Measurements from ENCODE around the gene OR4B1.
"Not testable (repeated sequence)": the region's sequence is repeated elsewhere in the genome, so short reads cannot be mapped to it uniquely, and the experiment has no call there.

OR4B1 gene, protein sequence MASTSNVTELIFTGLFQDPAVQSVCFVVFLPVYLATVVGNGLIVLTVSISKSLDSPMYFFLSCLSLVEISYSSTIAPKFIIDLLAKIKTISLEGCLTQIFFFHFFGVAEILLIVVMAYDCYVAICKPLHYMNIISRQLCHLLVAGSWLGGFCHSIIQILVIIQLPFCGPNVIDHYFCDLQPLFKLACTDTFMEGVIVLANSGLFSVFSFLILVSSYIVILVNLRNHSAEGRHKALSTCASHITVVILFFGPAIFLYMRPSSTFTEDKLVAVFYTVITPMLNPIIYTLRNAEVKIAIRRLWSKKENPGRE

DNA sequence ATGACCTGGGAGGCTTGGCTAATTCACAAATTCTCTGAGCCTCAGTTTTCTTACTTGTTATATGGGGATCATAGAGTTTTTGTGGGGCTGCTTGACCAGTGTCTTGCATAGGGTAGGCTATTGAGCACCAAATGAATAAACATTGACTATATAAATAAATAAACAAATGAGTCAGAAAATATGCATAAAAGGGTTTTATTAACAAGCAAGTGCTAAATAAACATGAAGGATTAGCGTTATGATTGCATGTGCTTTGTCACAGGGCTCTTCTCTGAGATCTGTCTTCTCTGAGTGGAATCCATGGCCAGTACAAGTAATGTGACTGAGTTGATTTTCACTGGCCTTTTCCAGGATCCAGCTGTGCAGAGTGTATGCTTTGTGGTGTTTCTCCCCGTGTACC is at the start of gene OR4B1:
Gene OR4B1 (plus strand): TSS at position 301 of the 400 bp plus-strand sequence. CDS start 0 bp downstream, at position 301.
- DNase-seq, result no peak

DNA sequence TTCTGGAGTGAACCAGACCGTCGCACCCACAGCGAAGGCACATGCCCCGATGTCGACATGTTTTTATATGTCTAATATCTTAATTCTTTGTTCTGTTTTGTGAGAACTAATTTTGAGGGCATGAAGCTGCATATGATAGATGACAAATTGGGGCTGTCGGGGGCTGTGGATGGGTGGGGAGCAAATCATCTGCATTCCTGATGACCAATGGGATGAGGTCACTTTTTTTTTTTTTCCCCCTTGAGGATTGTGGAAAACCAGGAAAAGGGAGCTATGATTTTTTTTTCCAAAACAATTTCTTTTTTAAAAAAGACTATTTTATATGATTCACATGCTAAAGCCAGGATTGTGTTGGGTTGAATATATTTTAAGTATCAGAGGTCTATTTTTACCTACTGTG is 49.2 kb upstream of the OR4B1 start:
- DNase-seq, result no peak

DNA sequence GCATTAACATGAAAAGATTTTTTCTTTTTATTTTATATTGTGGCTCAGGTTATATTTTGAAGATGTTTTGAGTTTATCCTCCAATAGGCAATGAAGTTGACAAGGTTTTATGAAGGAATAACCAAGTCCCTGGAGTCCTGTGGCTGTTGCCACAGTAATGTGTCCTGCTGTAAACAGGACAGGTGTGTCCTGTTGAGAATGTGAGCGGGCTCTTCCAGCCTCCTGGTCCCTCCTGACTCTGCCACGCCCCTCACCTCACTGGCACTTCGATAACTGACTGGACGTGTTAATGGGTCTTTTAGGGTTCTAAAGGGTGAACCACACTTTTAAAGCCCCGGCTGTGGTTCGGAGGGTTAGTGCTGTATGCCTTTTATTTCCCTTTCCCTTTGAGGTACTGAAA is 47.8 kb upstream of the OR4B1 start:
- DNase-seq, result no peak

DNA sequence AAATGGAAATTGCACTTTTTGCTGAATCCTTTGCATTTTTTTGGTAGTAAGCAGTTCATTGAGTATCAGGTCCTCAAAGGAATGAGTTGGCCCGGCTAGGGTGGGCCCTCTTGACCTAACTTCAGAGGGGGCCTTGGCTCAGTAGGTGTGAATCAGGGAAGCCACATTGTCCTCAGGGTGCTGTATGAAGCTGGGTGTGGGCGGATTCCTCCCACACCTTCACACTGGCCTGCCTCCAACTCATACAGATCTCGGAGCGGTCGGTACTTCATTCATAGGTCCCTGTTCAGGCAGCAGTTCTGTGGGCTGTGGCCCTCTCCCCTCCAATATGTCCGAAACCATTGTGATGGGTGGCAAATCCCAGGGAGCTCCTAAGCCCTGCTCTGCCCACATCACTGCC is 47.4 kb upstream of the OR4B1 start:
- DNase-seq, result no peak

DNA sequence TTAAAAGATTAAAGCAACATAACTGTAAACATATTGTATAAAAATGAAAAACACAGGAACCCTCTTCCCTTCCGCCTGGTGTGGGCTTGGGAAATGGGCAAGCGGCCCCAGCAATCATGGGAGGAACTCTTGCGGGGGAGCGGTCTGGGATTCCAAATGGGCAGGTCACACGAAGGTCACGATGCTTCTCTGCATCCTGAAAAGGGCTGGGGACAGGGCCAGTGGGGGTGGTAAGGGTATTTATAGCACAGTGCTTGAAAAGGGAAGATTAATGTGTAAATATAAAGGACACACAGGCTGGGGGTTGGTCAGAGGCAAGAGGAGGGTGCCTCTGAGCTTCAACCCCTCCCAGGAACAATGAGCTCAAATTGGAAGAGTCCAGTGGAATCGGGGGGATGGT is 46.9 kb upstream of the OR4B1 start:
- DNase-seq, result no peak

DNA sequence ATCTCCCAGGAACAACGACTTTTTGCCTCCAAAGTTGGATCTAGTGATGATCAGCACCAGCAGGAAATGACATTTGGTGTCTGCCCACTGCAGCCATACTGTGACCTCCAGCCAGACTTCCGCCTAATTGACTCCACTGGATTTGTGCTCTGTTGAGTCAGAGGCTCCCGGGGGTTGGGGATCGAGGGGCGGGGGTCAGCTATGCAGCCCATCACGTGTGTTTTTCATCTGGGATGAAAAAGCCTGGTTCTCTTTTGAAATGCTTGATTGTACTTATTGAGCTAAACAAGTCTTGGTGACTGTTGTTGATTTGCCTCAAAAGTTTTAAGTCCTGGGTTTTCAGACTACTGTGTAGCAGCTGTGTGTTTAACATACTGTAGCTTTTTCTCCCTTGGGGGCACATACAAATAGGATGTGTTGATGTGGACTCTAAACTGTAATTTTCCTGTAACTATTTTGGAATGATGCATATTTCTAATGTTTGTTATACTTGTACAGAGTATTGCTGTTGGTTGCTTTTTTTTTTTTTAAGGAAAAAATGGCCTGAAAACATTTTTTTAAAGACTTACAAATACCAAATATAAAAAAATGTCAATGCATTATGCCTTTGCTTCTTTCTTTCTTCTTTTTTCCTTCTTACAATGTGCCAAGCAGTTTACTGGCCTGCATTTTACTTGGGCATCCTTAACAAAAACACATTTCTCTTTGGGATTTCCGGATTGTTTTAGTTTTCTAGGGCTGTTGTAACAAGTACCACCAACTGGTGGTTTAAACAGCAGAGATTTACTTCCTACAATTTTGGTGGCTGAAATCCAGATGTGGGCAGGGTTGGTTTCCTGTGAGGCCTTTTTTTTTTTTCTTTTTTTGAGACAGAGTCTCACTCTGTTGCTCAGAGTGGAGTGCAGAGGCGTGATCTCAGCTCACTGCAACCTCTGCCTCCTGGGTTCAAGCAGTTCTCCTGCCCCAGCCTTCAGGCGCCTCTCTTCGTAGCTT is 46.1 kb upstream of the OR4B1 start:
- no peak for DNase-seq

DNA sequence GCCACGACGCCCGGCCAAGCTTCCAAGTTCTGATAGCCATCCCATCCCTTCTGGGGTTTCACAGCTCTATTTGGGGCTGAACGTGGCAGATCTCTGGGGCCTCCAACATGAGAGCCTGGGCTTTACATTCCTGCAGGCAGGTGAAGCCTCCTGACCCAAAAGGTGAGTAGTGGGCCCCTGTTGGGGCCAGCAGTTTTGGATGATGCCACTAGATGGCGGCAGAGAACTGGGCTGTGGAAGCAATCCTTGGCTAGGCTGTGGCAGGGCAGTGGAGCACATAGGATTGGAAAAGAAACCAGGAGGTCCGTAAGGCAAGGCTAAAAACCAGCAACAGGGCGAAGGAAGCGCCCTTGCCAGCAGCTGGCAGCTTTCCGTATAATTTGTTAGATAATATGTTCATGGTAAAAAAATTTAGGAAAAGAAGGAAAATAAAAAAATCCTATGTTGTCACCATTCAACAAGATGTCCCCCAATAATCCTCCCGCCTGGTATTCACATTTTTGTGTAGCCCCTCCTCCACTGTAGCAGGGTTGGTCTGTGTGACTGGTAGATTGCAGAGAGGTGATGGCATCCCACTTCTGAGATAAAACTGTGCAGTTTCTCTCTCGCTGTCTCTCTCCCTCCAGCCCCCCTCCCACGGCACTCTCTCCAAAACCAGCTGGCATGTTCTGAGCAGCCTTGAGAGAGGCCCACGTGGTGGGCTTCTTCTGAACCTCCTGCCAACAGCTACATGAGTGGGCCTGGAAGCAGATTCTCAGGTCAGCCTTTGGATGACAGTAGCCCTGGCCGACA is 43.6 kb upstream of the OR4B1 start:
- DNase-seq, result peak; percentile 66

DNA sequence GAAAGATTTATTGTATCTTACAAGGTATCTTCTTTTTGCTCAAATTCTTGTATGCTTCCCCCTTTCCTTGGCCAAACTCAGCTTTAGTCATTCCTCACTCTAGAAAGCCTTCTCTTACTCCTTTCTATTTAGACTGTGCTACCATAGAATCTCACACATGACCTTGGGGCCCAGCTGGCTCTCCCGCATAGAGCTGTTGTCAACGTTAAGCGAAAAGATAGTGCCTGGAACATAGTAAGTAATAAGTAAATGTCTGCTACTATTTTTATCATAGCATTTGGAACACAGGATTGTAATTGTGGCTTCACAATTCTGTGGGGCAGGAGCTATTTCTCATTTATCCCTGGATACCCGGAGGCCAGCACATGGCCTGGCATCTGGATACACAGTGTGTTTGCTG is 38.9 kb upstream of the OR4B1 start:
- no peak for DNase-seq

DNA sequence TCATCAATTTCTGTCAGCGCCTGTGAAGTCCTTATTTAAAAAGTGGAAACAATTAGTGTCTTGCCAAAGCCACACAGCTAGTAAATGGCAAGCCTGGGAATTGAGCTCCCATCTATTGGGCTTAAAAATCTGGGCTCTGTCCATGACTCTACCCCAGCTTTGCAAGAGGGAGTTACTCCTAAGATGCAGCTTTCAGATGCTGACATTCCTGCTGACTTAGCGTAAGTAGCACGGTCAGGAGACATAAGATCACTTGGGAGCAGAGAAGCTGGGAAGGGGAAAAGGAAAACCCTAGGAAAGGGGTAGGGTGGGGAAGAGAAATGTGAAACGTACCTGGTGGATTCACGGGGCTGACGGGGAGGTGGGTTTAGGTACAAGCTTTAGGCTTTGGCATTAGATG is 36.0 kb upstream of the OR4B1 start:
- no peak for DNase-seq

DNA sequence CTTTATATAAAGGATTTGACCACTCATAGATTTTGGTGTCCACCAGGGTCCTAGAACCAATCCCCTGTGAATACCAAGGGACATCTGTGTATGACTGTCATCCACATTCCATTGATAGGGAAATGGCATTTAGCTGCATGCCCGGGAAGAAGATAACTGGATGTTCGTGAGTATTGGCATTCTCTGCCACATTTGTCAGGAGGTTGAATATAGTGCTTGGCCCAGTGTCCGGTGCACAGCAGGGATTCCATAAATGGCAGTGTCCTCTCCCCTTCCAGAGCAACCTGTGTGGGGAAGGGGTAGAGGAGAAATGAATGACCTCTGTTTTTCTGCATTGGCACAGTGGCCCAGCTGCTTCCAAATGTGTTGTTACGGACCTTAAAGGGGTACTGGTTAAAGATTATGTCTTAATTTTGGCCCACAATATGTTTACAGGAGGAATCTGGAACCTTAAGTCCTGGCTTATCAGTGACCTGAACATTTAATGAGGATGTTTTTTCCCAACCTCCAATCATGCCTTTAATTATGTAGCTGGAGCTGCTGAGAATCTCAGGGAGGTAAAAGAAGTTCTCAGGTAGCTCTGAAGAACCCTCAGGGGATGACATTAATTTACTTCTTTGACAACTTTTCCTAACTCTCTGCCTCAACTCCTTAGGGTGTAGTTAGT is 33.6 kb upstream of the OR4B1 start:
- DNase-seq, result no peak

DNA sequence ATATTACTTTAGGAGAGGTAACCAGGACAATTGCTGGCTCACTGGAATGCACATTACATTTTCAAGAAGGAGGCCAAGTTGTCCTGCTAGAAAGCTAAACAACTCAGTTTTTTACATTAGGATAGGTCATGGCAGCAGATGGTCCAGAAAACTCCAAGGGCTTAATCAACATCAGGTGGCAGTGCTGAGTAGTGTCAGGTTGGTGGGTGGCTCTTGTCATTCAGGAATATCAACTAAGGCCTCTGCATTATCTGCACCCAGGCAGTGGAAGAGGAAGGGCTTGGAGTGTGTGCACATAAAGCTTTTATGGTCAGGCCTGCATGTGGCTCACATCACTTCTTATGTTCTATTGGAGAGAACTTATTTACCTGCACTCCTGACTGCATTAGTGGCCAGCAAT is 32.2 kb upstream of the OR4B1 start:
- no peak for DNase-seq

DNA sequence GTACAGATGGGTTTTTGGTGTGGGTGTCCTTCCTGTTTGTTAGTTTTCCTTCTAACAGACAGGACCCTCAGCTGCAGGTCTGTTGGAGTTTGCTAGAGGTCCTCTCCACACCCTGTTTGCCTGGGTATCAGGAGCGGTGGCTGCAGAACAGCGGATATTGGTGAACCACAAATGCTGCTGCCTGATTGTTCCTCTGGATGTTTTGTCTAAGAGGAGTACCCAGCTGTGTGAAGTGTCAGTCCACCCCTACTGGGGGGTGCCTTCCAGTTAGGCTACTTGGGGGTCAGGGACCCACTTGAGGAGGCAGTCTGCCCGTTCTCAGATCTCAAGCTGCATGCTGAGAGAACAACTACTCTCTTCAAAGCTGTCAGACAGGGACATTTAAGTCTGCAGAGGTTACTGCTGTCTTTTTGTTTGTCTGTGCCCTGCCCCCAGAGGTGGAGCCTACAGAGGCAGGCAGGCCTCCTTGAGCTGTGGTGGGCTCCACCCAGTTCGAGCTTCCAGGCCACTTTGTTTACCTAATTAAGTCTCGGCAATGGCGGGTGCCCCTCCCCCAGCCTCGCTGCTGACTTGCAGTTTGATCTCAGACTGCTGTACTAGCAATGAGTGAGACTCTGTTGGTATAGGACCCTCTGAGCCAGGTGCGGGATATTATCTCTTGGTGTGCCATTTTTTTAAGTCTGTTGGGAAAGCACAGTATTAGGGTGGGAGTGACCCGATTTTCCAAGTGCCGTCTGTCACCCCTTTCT is 25.5 kb upstream of the OR4B1 start:
- peak; percentile 28 for DNase-seq

DNA sequence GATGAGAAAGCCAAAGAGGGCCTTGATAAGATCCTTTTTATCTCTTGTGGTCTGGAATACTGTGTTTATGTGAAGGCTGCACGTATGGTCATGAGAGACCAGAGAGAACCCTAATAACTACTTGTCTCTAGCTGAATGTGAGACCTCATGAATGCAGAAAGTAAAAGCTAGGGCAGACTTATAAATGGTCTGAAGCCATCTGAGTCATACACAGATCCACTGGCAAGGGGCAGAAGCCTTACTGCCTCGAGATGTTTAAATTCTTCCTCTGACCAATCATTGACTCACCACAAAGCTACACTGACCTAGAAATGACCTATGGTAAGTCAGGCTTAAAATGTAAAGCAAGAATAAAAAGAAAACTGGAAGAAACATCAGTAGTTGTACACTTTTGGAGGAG is 22.7 kb upstream of the OR4B1 start:
- DNase-seq, result no peak

DNA sequence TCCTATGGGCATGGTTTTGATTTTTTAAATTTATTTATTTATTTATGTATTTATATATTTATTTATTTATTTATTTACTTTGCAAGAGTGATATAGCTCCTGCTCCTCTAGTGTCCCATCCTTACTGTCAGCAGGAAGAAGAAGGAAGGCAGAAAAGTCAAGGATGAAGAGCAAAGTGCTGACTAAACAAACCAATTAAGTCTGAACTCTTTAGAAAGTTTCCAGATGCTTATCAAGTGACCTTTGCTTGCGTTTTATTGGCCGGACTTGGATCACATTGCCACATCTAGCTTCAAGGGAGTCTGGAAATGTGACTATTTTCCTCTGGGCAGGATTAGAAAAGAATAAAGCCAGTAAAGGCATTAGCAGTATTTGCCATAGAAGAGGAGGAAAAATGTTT is 8.7 kb upstream of the OR4B1 start:
- no peak for DNase-seq

DNA sequence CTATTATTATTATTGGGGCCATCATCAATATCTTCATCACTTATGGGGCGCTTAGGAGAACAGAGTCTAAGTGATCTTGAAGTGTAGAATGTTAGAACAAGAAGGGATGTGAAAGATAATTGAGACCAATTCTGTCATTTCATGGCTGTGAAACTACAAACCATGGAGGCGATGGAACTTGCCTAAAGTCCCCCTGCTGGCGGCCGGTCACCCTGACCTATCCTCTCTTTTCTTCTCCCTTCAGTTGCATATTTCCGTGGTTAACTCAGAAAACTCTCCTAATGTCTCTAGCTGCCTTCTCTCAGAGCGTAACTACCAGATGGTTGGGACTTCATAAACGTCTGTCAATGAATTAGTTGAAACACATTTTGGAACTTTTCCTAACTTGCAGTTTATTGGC is 6.6 kb upstream of the OR4B1 start:
- no peak for DNase-seq

DNA sequence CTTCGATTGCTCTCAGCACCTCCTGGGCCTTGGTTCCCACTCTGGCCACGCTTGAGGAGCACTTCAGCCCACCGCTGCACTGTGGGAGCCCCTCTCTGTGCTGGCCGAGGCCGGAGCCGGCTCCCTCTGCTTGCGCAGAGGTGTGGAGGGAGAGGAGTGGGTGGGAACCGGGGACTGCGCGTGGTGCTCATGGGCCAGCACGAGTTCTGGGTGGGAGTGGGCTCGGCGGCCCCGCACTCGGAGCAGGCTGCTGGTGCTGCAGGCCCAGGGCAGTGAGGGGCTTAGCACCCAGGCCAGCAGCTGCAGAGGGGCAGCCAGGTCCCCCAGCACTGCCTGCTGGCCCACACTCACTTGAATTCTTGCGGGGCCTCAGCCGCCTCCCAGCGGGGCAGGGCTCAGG is 12.2 kb downstream of the OR4B1 start:
- DNase-seq, result no peak

DNA sequence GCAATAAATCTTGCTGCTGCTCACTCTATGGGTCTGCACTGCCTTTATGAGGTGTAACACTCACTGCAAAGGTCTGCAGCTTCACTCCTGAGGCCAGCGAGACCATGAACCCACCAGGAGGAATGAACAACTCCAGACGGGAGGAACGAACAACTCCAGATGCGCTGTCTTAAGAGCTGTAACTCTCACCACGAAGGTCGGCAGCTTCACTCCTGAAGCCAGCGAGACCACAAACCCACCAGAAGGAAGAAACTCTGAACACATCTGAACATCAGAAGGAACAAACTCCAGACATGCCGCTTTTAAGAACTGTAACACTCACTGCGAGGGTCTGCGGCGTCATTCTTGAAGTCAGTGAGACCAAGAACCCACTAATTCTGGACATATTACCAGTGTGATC is 13.4 kb downstream of the OR4B1 start:
- not testable (repeated sequence) for DNase-seq

DNA sequence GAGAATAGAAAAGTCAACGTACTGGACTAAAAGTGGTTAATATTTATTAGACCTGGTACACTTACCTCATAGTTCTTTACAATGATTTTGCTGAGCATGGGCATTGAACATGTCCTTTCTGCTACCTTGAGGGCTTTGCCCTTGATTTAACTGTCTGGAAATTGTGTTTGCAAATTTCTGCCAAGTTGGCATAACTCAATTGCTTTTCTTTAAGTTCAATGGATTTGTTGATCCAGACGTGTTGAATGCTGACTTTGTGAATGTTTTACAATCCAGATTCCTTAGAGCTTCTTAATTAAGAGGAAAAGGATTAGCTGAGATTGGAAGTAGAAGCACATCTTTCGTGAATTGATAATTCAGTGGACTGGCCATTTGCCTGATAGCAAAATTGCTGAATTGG is 21.1 kb downstream of the OR4B1 start:
- DNase-seq, result no peak

DNA sequence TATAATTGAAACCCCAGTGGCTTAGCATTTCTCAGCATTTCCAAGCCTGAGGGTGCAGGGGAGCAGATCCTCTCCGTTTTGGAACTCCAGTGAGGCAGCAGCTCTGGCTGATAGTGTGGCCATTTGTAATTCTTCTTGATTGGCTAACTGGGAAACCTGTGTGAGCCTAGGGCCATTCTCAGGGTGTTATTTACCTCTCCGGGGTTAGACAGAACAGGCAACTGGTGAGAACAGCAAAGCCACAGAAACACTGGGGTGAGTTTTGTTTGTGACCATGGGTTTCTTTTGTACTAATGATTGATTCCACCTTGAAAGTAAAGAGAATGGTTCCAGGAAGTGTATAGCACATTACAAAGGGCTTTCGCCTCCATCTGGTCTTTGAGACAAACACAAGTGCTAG is 25.9 kb downstream of the OR4B1 start:
- DNase-seq, result no peak

DNA sequence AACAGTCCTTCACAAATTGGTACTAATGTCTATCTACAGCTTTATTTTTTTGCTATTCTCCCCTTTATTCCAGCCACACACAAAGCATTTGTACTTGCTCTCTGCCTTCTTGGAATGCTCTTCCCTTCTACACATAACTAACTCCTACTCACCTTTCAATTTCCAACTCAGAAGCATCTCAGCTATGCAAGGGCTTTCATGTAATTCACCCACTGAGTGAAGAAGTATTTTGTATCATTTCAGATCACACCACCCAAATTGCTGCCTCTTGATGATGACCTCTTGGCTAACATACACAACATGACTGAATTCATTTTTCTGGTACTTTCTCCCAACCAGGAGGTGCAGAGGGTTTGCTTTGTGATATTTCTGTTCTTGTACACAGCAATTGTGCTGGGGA is 28.2 kb downstream of the OR4B1 start, which contains the start of gene OR4X2:
Gene OR4X2 (plus strand): TSS at position 301 of the 400 bp plus-strand sequence. CDS start 0 bp downstream, at position 301.
- no peak for DNase-seq

DNA sequence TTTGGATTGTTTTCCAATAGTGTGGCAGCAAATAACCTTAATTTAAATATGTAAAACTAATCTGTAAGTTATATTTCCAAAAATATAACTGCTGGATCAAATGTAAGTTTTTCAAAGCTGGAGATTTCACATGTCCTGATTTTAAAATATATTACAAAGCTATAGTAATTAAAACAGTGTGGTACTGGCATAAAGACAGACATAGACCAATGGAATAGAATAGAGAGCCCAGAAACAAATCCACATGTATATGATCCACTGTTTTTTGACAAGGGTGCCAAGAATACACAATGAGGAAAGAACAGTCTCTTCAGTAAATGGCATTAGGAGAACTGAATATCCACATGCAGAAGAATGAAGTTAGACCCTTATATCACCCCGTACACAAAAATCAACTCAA is 32.3 kb downstream of the OR4B1 start:
- DNase-seq, result no peak

DNA sequence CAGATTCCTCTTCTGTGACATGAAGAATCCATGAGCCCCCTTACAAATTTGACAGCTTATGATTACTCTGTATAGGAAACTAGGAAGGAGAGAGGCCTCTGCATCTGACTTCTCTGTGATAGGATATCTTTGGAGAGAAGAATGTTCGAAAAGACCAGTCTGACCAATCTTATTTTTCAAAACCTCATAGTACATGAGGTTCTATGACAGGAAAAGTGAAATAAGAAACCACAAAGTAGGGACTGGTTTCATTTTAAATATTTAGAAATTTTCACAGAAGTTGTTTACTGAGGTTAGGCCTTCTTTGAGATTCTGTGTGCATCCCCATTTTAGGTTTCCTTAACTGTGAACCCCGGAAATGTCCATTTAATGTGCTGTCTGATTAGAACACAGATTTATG is 45.0 kb downstream of the OR4B1 start:
- no peak for DNase-seq

All from activated naive CD4-positive, alpha-beta T cell treated with anti-CD3 and anti-CD28 coated beads, Interleukin-2, amount 50 U/mL, for 16 hours (primary cell).